LNCaP clone FGC (cell line): ENCODE measurements around the gene GRIA4.

ENCODE experiments used
- DNase-seq: peaks from one replicate; pipeline ENCODE4 v3.0.0-alpha.2; 2011; ENCODE audit warnings: low read depth
- H3K4me3 ChIP-seq: 2 replicates; pipeline ENCODE4 v1.5.1; 2011; ENCODE audit warnings: mild to moderate bottlenecking, low read depth, low read length, control low read depth
- CTCF ChIP-seq: IDR thresholded peaks from 2 replicates; pipeline ENCODE4 v1.5.1; 2012; ENCODE audit warnings: mild to moderate bottlenecking; ENCODE audit not compliant: control insufficient read depth, insufficient read depth; ENCODE audit errors: extremely low read depth

The GRIA4 gene

GRCh38 chr11:105838668-105839384 is 229.0 kb downstream of the GRIA4 start:
- no peak for DNase-seq
- no peak for TF ChIP-seq CTCF
- no peak overlapping the region for H3K4me3 ChIP-seq

GRCh38 chr11:105840391-105840790 is 230.5 kb downstream of the GRIA4 start:
- DNase-seq = no peak
- no peak overlapping the region for H3K4me3 ChIP-seq
- no peak for TF ChIP-seq CTCF

- no peak for DNase-seq
- no peak for TF ChIP-seq CTCF
- H3K4me3 ChIP-seq = no peak overlapping the region
Observed at GRCh38 chr11:105852403-105852802, 242.5 kb downstream of the GRIA4 start.

GRCh38 chr11:105854269-105854668 is 244.4 kb downstream of the GRIA4 start:
- no peak for TF ChIP-seq CTCF
- H3K4me3 ChIP-seq = no peak overlapping the region
- DNase-seq = no peak

GRCh38 chr11:105856954-105857353 is 247.1 kb downstream of the GRIA4 start:
- H3K4me3 ChIP-seq = no peak overlapping the region
- no peak for TF ChIP-seq CTCF
- DNase-seq = no peak

GRCh38 chr11:105857728-105858127 is 247.9 kb downstream of the GRIA4 start:
- no peak for TF ChIP-seq CTCF

GRCh38 chr11:105858841-105859240 is 249.0 kb downstream of the GRIA4 start:
- no peak overlapping the region for H3K4me3 ChIP-seq
- no peak for TF ChIP-seq CTCF
- DNase-seq = no peak

More at GRCh38 chr11:105857728-105858127, 247.9 kb downstream of the GRIA4 start:
- H3K4me3 ChIP-seq = no peak overlapping the region
- no peak for DNase-seq
